Prostate gland (tissue), 2 donors: ENCODE data around the gene COPE. TPM values are rescaled to one million over a fixed set of nuclear protein-coding genes. Genes with fewer than 3 reads are reported as not detected.

Experiments
- DNase-seq: peaks from one replicate; pipeline ENCODE4 v3.0.0-alpha.2; 2019; ENCODE audit warnings: low spot score
- H3K27ac ChIP-seq, 2 donors: fragments of 200-600 bp; sonication (generic); 2 replicates each; pipeline ENCODE4 v1.5.1; 2017 to 2019
- H3K27me3 ChIP-seq: fragments of 200-600 bp; sonication (generic); replicated peaks from 2 replicates; pipeline ENCODE4 v1.5.1; 2019; ENCODE audit not compliant: insufficient read depth
- H3K36me3 ChIP-seq, 2 donors: fragments of 200-600 bp; sonication (generic); 1 replicate in 1 of 2; 2 replicates in 1 of 2; pipeline versions ENCODE4 v1.5.1 to v1.8.1; 2017 to 2019
- H3K4me1 ChIP-seq: fragments of 200-600 bp; sonication (generic); replicated peaks from 2 replicates; pipeline ENCODE4 v1.5.1; 2019
- H3K4me3 ChIP-seq, 2 donors: fragments of 200-600 bp; sonication (generic); 2 replicates each; pipeline ENCODE4 v1.5.1; 2017 to 2019
- H3K9me3 ChIP-seq: fragments of 200-600 bp; sonication (generic); 2 replicates; pipeline ENCODE4 v1.5.1; 2017
- POLR2A ChIP-seq: fragments of 450-650 bp; IDR thresholded peaks from one replicate; pipeline ENCODE4 v1.6.1; 2016; ENCODE audit warnings: antibody characterized with exemption, mild to moderate bottlenecking
- POLR2AphosphoS5 ChIP-seq: sonication (generic); formaldehyde crosslinking; IDR thresholded peaks from one replicate; pipeline ENCODE4 v1.6.1; 2017; ENCODE audit warnings: antibody characterized with exemption
- WGBS: methylation state at CpG from one replicate; pipeline ENCODE4 v1.1.5; 2018; 5-methylcytosine and 5-hydroxymethylcytosine counted together
- intact Hi-C: fragments of 100-400 bp; cut with DNase I; formaldehyde crosslinking; loops from one replicate; pipeline ENCODE4 v1.14.2; 2022
- total RNA-seq, 2 donors: library from RNA; depleted of rRNA; stranded (reverse); fragments of >200 nt; gene quantifications; one replicate each; pipeline ENCODE4 v1.1.0, GENCODE V29; 2016
- TF ChIP-seq, protein P1 (sequence below), 4 experiments: fragments of 200-600 bp in 2 of 4; fragments of 450-650 bp in 2 of 4; sonication (generic) in 2 of 4; IDR thresholded peaks; 1 replicate in 3 of 4; 2 replicates in 1 of 4; pipeline ENCODE4 v1.5.1; 2016 to 2019; ENCODE audit warnings: antibody characterized with exemption in 4 of 4, mild to moderate bottlenecking in 2 of 4, moderate library complexity in 2 of 4

The COPE gene
- total RNA-seq, 2 donors from 2014 or later: 402 to 553 TPM

DNA sequence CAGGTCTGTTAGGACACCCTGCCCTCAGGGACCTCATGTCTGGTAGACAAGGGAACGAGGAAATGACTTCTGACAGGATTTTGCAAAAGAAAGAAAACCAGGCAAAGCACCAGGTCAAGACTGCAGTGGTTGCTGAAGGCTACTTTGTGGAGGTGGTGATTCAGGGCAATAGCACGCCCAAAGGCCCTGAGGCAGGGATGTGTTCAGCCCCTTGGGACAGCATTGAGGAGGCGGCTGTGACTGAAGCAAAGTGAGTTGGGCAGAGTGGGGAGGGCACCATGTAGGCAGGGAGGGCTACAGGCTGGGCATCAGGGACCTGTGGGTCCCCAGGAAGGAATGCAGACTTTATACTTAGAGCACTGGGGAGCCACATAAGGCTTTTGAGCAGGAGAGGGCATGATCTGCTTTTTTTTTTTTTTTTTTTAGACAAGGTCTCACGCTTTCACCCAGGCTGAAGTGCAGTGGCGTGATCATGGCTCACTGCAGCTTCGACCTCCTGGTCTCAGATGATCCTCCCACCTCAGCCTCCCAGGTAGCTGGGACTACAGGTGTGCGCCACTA lies 32.6 kb upstream of the COPE start:
- intact Hi-C loops: no loop called here
- 91% methylated on average over 7 of the region's 7 CpGs for whole genome bisulfite sequencing

DNA sequence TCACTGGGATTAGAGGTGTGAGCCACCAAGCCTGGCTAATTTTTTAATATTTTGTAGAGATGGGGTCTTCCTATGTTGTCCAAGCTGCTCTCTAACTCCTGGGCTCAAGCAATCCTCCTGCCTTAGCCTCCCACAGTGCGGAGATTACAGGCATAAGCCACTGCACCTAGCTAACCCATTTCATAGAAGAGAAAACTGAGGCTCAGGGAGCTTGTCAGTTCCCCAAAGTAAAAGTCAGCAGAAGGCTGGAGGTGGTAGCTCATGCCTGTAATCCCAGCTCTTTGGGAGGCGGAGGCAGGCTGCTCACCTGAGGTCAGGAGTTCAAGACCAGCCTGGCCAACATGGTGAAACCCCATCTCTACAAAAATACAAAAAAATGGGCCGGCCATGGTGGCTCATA lies 30.7 kb upstream of the COPE start:
- Histone ChIP-seq H3K36me3 (no peaks in the 10 kb centered on the region), H3K4me1 (no peaks in the 10 kb centered on the region), H3K27ac (no peak overlapping the region), H3K9me3 (no peaks in the 10 kb centered on the region), H3K27me3 (no peaks in the 10 kb centered on the region), H3K4me3 (no peak overlapping the region)
- DNase-seq: no peak
- TF ChIP-seq POLR2AphosphoS5 (no peak), POLR2A (no peak)
- TF ChIP-seq, protein P1, sequence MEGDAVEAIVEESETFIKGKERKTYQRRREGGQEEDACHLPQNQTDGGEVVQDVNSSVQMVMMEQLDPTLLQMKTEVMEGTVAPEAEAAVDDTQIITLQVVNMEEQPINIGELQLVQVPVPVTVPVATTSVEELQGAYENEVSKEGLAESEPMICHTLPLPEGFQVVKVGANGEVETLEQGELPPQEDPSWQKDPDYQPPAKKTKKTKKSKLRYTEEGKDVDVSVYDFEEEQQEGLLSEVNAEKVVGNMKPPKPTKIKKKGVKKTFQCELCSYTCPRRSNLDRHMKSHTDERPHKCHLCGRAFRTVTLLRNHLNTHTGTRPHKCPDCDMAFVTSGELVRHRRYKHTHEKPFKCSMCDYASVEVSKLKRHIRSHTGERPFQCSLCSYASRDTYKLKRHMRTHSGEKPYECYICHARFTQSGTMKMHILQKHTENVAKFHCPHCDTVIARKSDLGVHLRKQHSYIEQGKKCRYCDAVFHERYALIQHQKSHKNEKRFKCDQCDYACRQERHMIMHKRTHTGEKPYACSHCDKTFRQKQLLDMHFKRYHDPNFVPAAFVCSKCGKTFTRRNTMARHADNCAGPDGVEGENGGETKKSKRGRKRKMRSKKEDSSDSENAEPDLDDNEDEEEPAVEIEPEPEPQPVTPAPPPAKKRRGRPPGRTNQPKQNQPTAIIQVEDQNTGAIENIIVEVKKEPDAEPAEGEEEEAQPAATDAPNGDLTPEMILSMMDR (IDR thresholded peaks at IDR 0.05): no peak
- WGBS: 94% methylated on average over 3 of the region's 3 CpGs
- intact Hi-C loops: no loop called here

More for the DNA sequence above, 32.6 kb upstream of the COPE start:
- no peak overlapping the region for H3K4me3 ChIP-seq
- H3K27ac ChIP-seq: no peak overlapping the region
- H3K27me3 ChIP-seq: no peaks in the 10 kb centered on the region
- no peaks in the 10 kb centered on the region for H3K36me3 ChIP-seq
- H3K9me3 ChIP-seq: no peaks in the 10 kb centered on the region
- H3K4me1 ChIP-seq: no peaks in the 10 kb centered on the region
- TF ChIP-seq, protein P1 (IDR thresholded peaks at IDR 0.05): no peak
- no peak for TF ChIP-seq POLR2AphosphoS5
- no peak for DNase-seq

DNA sequence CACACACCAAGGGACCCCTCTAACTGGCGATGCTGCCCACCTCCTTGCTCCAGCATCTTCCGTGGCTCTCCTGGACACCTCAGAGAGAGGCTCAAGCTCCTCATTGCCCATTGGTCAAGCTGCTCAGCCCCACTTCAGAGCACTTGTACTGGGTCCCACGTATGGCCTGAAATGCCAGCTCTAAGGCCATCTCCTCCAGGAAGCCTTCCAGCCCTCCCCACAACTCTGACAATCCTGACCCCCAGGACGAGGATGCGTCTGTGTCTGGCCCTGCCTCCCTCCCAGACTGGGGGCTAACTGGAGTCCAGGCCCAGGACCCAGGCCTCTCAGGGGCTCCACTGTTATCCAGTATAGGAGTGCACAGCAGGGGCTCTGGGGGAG lies 29.8 kb upstream of the COPE start:
- Histone ChIP-seq H3K27ac (no peak overlapping the region), H3K4me3 (no peak overlapping the region), H3K36me3 (no peaks in the 10 kb centered on the region), H3K4me1 (no peaks in the 10 kb centered on the region), H3K27me3 (no peaks in the 10 kb centered on the region), H3K9me3 (no peaks in the 10 kb centered on the region)
- 87% methylated on average over 5 of the region's 5 CpGs for WGBS
- no peak for DNase-seq
- intact Hi-C loops: no loop called here
- TF ChIP-seq POLR2A: no peak
- TF ChIP-seq, protein P1 (IDR thresholded peaks at IDR 0.05): no peak
- no peak for TF ChIP-seq POLR2AphosphoS5

DNA sequence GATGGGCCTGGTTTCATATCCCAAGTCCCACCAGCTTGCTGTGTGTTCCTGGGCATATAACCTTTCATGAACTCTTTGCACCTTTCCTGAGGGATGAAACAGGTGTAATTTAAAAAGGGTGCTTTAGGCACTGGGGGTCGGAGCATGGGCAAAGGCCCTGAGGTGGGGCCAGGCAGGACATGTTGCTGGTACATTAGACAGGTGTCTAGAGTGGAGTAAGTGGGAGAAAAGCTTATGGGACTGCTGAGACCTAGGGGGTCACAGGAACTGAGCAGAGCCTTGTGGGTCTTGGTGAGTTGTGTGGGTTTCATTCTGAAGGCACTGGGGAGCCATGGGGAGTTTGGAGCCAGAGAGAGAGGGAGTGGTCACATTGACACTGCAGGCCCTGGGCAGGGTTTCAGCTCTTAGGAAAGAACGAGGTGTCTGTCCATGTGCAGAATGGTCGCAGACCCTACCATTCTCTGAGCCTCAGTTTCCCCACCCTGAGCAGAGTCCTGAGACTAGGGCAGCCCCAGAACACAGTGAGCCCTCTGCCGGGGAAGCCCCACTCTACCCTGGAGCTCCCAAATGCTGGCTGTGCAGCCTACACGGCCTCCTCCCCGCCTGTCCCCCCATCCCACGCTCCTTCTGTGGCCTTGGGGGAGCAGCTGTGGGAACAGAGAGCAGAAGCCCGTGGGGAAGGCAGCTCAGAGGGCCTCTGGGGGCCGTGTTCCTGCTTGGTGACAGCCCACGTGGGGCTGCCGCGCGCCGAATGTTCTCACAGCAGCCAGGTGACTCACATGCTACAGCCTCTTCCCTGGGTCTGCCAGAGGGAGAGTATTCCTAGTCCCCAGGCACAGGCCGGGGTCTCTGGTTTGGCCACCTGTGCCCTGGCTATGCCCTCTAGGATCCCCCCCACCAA lies 29.1 kb upstream of the COPE start:
- no peaks in the 10 kb centered on the region for H3K4me1 ChIP-seq
- no peaks in the 10 kb centered on the region for H3K36me3 ChIP-seq
- TF ChIP-seq POLR2AphosphoS5: no peak
- TF ChIP-seq POLR2A: no peak
- TF ChIP-seq, protein P1 (IDR thresholded peaks at IDR 0.05): no peak
- H3K27me3 ChIP-seq: no peaks in the 10 kb centered on the region
- no peaks in the 10 kb centered on the region for H3K9me3 ChIP-seq
- 77% methylated on average over 15 of the region's 15 CpGs for WGBS
- no peak overlapping the region for H3K4me3 ChIP-seq
- no peak overlapping the region for H3K27ac ChIP-seq
- no peak for DNase-seq
- intact Hi-C loops: no loop called here

DNA sequence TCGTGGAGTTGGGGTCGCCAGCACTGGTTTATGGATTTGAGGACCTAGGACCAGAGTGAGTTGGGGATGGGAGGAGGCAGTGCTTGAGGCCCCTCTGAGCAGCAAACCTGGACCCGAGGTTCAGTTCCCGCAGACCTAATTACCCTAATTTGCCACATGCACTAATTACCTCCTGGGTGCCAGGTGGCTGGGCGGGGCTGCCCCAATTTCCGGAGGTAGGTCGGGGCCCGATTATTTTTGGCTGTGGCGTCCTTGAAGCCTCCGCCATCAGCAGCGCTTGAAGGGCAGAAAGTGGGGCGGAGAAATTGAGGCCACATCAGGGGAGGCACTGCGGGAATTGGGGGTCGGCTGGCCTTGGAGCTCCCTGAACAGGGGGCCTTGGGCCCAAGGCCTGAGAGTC lies 27.7 kb upstream of the COPE start:
- TF ChIP-seq POLR2AphosphoS5: no peak
- no peak for TF ChIP-seq POLR2A
- TF ChIP-seq, protein P1 (IDR thresholded peaks at IDR 0.05): no peak
- WGBS: 78% methylated on average over 14 of the region's 14 CpGs
- Histone ChIP-seq H3K36me3 (no peaks in the 10 kb centered on the region), H3K27ac (no peak overlapping the region), H3K4me1 (no peaks in the 10 kb centered on the region), H3K4me3 (no peak overlapping the region), H3K27me3 (no peaks in the 10 kb centered on the region), H3K9me3 (no peaks in the 10 kb centered on the region)
- no peak for DNase-seq
- intact Hi-C loops: no loop called here
